GM13977 (cell line): ENCODE results near the gene HEPACAM.

Experiments used
- DNase-seq: peaks from one replicate; pipeline ENCODE4 v3.0.0; 2012; ENCODE audit warnings: low spot score
- in situ Hi-C: fragments of 300-500 bp; cut with MboI; formaldehyde crosslinking; loops from one replicate; pipeline ENCODE4 v1.12.0; 2022; ENCODE audit warnings: low sequenced_read_pairs, low pct_unique_long_range_greater_than_20kb, mixed read lengths, inconsistent platforms; ENCODE audit not compliant: unreplicated experiment
- TF ChIP-seq, protein P1 (sequence below): IDR thresholded peaks from 2 replicates; pipeline ENCODE4 v1.5.1; 2012; ENCODE audit warnings: mild to moderate bottlenecking, control low read depth; ENCODE audit not compliant: insufficient read depth; ENCODE audit errors: extremely low read depth, missing control alignments

Gene HEPACAM

DNA sequence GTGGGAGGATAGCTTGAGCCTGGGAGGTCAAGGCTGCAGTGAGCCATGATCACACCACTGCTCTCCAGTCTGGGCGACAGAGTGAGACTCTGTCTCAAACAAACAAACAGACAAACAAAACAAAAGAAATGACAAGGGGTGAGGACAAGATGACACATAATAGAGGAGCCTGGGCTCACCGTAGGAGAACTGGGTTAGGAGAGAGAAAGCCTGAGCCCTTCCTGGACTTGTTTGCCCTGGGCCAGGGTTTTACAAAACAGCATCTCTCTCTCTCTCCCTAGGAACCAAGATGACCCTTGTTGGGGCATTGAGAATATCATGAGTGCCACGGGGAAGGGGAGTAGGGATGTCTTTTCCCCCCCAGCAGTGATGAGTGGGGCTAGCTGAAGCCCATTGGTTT is 54.9 kb downstream of the HEPACAM start:
- DNase-seq, result no peak
- TF ChIP-seq, protein P1, sequence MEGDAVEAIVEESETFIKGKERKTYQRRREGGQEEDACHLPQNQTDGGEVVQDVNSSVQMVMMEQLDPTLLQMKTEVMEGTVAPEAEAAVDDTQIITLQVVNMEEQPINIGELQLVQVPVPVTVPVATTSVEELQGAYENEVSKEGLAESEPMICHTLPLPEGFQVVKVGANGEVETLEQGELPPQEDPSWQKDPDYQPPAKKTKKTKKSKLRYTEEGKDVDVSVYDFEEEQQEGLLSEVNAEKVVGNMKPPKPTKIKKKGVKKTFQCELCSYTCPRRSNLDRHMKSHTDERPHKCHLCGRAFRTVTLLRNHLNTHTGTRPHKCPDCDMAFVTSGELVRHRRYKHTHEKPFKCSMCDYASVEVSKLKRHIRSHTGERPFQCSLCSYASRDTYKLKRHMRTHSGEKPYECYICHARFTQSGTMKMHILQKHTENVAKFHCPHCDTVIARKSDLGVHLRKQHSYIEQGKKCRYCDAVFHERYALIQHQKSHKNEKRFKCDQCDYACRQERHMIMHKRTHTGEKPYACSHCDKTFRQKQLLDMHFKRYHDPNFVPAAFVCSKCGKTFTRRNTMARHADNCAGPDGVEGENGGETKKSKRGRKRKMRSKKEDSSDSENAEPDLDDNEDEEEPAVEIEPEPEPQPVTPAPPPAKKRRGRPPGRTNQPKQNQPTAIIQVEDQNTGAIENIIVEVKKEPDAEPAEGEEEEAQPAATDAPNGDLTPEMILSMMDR, result no peak
- in situ Hi-C loops, result no loop called here

DNA sequence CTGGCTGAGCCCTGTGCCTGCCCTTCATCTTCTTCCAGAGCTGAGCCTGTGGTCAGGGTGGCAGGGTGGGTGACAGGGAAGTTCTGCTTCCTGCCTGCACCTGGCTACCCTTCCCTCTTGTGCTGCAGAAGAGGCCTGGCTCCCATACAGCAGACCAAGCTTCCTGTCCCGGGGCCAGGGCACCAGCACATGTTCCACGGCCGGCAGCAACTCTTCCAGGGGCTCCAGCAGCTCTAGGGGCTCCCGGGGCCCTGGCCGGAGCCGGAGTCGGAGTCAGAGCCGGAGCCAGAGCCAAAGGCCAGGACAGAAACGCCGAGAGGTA is 55.6 kb downstream of the HEPACAM start:
- TF ChIP-seq, protein P1, result no peak
- DNase-seq, result no peak
- in situ Hi-C loops, result no loop called here

DNA sequence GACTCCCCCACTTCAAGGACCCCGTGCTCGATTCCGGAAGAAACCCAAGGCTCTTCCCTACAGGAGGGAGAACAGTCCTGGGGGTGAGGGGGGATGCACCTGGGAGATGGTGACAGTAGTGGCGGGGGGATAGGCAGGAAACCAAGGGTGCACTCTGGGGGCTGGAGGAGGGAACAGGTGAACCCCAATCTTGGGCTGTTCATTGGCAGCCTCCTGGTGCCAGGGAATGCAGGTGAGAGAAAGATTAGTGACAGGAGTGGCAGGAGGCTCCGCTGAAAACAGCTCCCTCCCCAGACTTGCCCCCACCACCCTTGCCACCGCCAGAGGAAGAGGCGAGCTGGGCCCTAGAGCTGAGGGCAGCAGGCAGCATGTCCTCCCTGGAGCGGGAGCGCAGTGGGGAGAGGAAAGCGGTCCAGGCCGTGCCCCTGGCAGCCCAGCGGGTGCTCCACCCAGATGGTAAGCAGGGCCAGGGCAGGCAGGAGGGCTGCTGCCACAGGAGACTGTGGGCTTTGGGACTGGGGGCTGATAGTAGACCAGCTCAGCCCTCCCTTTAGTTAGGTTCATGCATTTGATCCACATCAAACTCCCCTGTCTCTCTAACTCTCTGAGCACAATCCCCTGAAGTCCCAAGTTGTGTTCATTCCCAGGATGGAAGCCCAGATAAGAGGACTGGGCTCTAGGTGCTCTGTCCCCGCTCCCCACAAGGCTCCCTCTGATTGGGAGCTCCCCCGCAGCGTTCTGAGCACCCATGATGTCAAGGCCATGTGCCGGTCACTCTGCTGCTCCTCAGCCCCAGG is 56.2 kb downstream of the HEPACAM start:
- TF ChIP-seq, protein P1, result no peak
- DNase-seq, result no peak
- in situ Hi-C loops, result no loop called here

DNA sequence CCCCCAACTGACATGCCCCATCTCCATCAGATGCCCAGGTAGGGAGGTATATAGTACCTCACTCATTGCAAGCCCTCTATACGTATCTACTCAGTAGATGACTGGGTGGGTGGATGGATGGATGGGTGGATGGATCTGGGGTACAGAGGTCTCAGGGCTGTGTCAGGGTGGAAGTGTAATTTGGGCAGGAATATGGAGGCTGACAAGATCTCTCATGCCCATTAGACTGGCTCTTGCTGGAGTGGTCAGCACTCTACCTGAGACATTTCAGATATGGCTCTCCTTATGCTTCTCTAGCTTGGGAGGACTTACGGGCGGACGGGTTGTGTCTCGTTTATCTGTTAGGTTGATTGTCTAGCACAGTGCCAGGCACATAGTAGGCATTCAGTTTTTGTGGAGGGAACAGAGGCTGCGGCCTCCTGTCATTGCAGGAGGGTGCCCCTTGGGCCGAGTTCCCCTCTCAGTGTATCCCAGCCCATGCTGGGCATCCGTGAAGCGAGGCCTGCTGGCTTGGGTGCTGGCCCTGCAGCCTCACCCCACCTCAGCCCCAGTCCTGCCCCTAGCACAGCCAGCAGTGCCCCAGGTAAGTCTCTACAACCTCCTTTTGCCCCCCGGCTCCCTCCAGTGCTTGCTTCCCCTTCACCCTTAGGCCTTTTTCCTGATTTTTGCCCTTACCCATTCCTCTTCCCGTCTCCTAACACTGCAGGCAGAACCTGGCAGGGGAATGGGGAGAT is 56.9 kb downstream of the HEPACAM start:
- TF ChIP-seq, protein P1, result no peak
- no peak for DNase-seq
- in situ Hi-C loops, result no loop called here

DNA sequence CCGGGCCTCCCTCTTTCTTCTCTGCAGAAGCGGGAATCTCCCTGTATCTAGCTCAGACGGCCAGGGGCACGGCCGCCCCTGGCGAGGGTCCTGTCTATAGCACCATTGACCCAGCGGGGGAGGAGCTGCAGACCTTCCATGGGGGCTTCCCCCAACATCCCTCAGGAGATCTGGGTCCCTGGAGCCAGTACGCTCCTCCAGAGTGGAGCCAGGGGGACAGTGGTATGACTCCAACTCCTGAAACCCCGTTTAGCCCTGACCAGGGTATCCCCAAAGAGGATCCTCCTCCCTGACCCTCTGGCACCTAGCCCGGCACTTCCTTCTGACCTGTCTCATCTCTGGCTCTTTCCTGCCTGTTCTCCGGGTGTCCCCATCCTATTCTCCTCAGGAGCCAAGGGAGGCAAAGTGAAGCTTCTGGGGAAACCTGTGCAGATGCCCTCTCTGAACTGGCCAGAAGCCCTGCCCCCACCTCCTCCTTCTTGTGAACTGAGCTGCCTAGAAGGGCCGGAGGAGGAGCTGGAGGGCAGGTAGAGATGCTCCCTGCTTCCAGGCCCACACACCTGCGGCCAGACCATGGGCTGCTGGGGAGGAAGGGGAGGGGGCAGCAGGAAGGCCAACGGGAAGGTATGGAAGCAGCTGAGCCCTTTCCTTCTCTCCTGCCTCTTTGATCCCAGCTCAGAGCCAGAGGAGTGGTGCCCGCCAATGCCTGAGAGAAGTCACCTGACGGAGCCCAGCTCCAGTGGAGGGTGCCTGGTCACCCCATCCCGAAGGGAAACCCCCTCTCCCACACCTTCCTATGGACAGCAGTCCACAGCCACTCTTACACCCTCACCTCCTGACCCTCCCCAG is 57.7 kb downstream of the HEPACAM start:
- DNase-seq, result no peak
- TF ChIP-seq, protein P1, result no peak
- in situ Hi-C loops, result no loop called here

DNA sequence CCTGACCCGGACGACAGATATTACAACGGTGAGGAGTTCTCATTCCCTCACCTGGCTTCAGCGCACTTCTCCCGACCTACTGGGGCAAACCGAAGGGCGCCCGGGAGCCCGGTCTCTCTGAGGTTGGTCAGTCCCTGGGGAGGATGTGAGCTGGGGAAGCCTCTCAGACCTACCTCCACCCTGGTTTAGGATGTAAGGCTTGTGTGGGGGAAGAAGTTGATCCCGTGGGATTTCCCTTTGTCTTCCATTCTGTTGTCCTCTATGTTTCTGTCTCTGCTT is 58.3 kb downstream of the HEPACAM start:
- no peak for DNase-seq
- TF ChIP-seq, protein P1, result no peak
- in situ Hi-C loops, result no loop called here
